Endothelial cell of umbilical vein (primary cell): ENCODE data around the gene OR3A2. TPM values are rescaled to one million over a fixed set of nuclear protein-coding genes. Genes with fewer than 3 reads are reported as not detected.

Experiments used
- BruUV-seq: library from RNA; stranded (reverse); fragments of 400-500 nt; replicated peaks from 2 replicates; lab custom pipeline; 2021; lab: Mats Ljungman, UMichigan
- CTCF ChIA-PET: fragments of 300-600, 350-600 bp; sonication (Branson Sonifier 250); formaldehyde crosslinking; loops from one replicate; lab custom pipeline; 2021; ENCODE audit warnings: antibody characterized with exemption, inconsistent platforms; lab: Charles Lee
- POLR2A ChIA-PET: fragments of 300-600, 350-600 bp; sonication (Branson Sonifier 250); formaldehyde crosslinking; loops from one replicate; lab custom pipeline; 2021; ENCODE audit warnings: antibody characterized with exemption, inconsistent platforms; lab: Charles Lee
- DNase-seq: peaks from one replicate; pipeline ENCODE4 v3.0.0-alpha.2; 2011; ENCODE audit warnings: low read depth, low spot score
- FAIRE-seq: peaks from 2 replicates; lab custom pipeline; 2011; peaks lifted over from hg19 to GRCh38; lab: Jason Lieb, UNC
- H2AFZ ChIP-seq: 2 replicates; pipeline ENCODE4 v1.6.0; 2012; ENCODE audit warnings: low read depth, low read length, control low read depth, inconsistent platforms
- H3K27ac ChIP-seq: 2 replicates; pipeline ENCODE4 v1.5.1; 2011; ENCODE audit warnings: low read depth, mild to moderate bottlenecking, control low read depth, low read length, moderate library complexity; ENCODE audit not compliant: insufficient read depth
- H3K27me3 ChIP-seq, 2 experiments: 2 replicates each; pipeline versions ENCODE4 v1.6.0 to v1.6.1; 2011; ENCODE audit warnings: low read length in 2 of 2, mixed read lengths in 1 of 2; ENCODE audit not compliant: control insufficient read depth in 2 of 2, insufficient read depth in 2 of 2
- H3K36me3 ChIP-seq, 2 experiments: 2 replicates in 1 of 2; 3 replicates in 1 of 2; pipeline ENCODE4 v1.5.1; 2011; ENCODE audit warnings: low read length in 2 of 2, mild to moderate bottlenecking in 1 of 2, moderate library complexity in 1 of 2; ENCODE audit not compliant: control insufficient read depth in 2 of 2, insufficient read depth in 2 of 2; ENCODE audit errors: extremely low read depth in 1 of 2
- H3K4me1 ChIP-seq: 3 replicates; pipeline ENCODE4 v1.5.1; 2011; ENCODE audit warnings: mild to moderate bottlenecking, low read length; ENCODE audit not compliant: control insufficient read depth, insufficient read depth; ENCODE audit errors: extremely low read depth
- H3K4me2 ChIP-seq: 2 replicates; pipeline ENCODE4 v1.6.1; 2011; ENCODE audit warnings: low read length, control low read depth, mixed read lengths; ENCODE audit not compliant: insufficient read depth
- H3K4me3 ChIP-seq, 3 experiments: fragments of 200-600 bp in 1 of 3; sonication (generic), shearing (Covaris generic) in 1 of 3; replicated peaks in 1 of 3; 2 replicates each; pipeline ENCODE4 v1.5.1; 2011 to 2016; ENCODE audit warnings: control low read depth in 3 of 3, low read length in 3 of 3, mild to moderate bottlenecking in 2 of 3, inconsistent platforms in 1 of 3, low read depth in 1 of 3, moderate library complexity in 1 of 3; ENCODE audit not compliant: insufficient read depth in 1 of 3
- H3K79me2 ChIP-seq: 2 replicates; pipeline ENCODE4 v1.6.0; 2012; ENCODE audit warnings: low read length, inconsistent platforms; ENCODE audit not compliant: control insufficient read depth, insufficient read depth
- H3K9ac ChIP-seq: replicated peaks from 2 replicates; pipeline ENCODE3; 2011; ENCODE audit warnings: low read length, control low read depth; ENCODE audit not compliant: insufficient read depth; ENCODE audit errors: extremely low read depth
- H3K9me1 ChIP-seq: replicated peaks from 3 replicates; pipeline ENCODE4 v1.6.0; 2011; ENCODE audit warnings: mild to moderate bottlenecking, low read length; ENCODE audit not compliant: control insufficient read depth, insufficient read depth; ENCODE audit errors: extremely low read depth
- H3K9me3 ChIP-seq: replicated peaks from 2 replicates; pipeline ENCODE4 v1.5.1; 2012; ENCODE audit warnings: low read length, inconsistent platforms; ENCODE audit not compliant: control insufficient read depth, insufficient read depth
- H4K20me1 ChIP-seq: replicated peaks from 2 replicates; pipeline ENCODE3; 2011; ENCODE audit warnings: mild to moderate bottlenecking, low read length; ENCODE audit not compliant: control insufficient read depth, insufficient read depth; ENCODE audit errors: extremely low read depth
- CTCF ChIP-seq, 2 donors: IDR thresholded peaks; 1 replicate in 1 of 2; 2 replicates in 1 of 2; pipeline ENCODE4 v1.5.1; 2011; ENCODE audit warnings: low read length in 2 of 2, mild to moderate bottlenecking in 2 of 2, moderate library complexity in 2 of 2, control low read depth in 1 of 2, inconsistent platforms in 1 of 2, low read depth in 1 of 2; ENCODE audit not compliant: insufficient read depth in 1 of 2; ENCODE audit errors: extremely low read depth in 1 of 2
- EZH2 ChIP-seq: IDR thresholded peaks from 2 replicates; pipeline ENCODE4 v1.6.1; 2012; ENCODE audit warnings: borderline replicate concordance, low read depth, mild to moderate bottlenecking, moderate library complexity, low read length, inconsistent platforms; ENCODE audit not compliant: severe bottlenecking
- FOS ChIP-seq: IDR thresholded peaks from 2 replicates; pipeline ENCODE4 v1.6.1; 2011; ENCODE audit warnings: mild to moderate bottlenecking, low read length, moderate library complexity, borderline replicate concordance; ENCODE audit not compliant: insufficient read depth
- GATA2 ChIP-seq: IDR thresholded peaks from 2 replicates; pipeline ENCODE4 v1.7.0; 2011; ENCODE audit warnings: low read depth, mild to moderate bottlenecking, moderate library complexity, mixed read lengths, low read length; ENCODE audit not compliant: insufficient read length, insufficient read depth
- JUN ChIP-seq: IDR thresholded peaks from 2 replicates; pipeline ENCODE4 v1.6.1; 2011; ENCODE audit warnings: borderline replicate concordance, low read depth; ENCODE audit not compliant: insufficient read length, insufficient read depth
- MAX ChIP-seq: IDR thresholded peaks from 2 replicates; pipeline ENCODE4 v1.6.1; 2011; ENCODE audit not compliant: insufficient read depth, insufficient read length
- MYC ChIP-seq: IDR thresholded peaks from one replicate; pipeline ENCODE4 v1.6.1; 2011; ENCODE audit warnings: mild to moderate bottlenecking, low read depth, low read length
- POLR2A ChIP-seq: IDR thresholded peaks from 2 replicates; pipeline ENCODE4 v1.6.1; 2012; ENCODE audit warnings: low read depth, mild to moderate bottlenecking, control low read depth, low read length
- POLR2AphosphoS5 ChIP-seq: IDR thresholded peaks from 2 replicates; pipeline ENCODE4 v1.6.1; 2012; ENCODE audit warnings: low read depth, mild to moderate bottlenecking, control low read depth, low read length, moderate library complexity; ENCODE audit not compliant: insufficient read depth
- dilution Hi-C: fragments of 300-500 bp; cut with MboI; formaldehyde crosslinking; loops from one replicate; pipeline ENCODE4 v1.15.0; 2019; ENCODE audit warnings: low sequenced_read_pairs; ENCODE audit not compliant: extremely low pct_ligation_motif_present
- intact Hi-C: fragments of 100-400 bp; cut with micrococcal nuclease; formaldehyde crosslinking; loops from one replicate; pipeline ENCODE4 v1.10.0; 2022
- polyA plus RNA-seq, 4 experiments: library from polyadenylated mRNA; depleted of rRNA in 3 of 4; stranded (reverse) in 3 of 4; unstranded in 1 of 4; fragments of >200 nt; gene quantifications; 2 replicates each; pipeline versions ENCODE4 v1.2.1 to v1.2.3, GENCODE V29; 2011 to 2012; ENCODE audit warnings: missing spikeins in 1 of 4
- total RNA-seq: library from RNA; stranded (reverse); gene quantifications from 2 replicates; pipeline ENCODE4 v1.2.3, GENCODE V29; 2021

The OR3A2 gene
- total and polyA plus RNA-seq, 2 donors (not counting 3 experiments of a cell fraction or from before 2014, with no cell fraction given) = 0.10 TPM; not detected in 1

- intact Hi-C loops (no loop called here), dilution Hi-C loops (no loop called here)
- DNase-seq = no peak
- Histone ChIP-seq H3K27me3 (no peaks in the 10 kb centered on the region), H3K9me3 (peaks cover 2% of the 10 kb centered on the region), H2AFZ (no peak overlapping the region), H3K27ac (no peak overlapping the region), H3K4me1 (no peaks in the 10 kb centered on the region), H3K9me1 (no peaks in the 10 kb centered on the region), H4K20me1 (no peaks in the 10 kb centered on the region), H3K4me2 (no peak overlapping the region), H3K4me3 (no peak overlapping the region), H3K9ac (no peak overlapping the region), H3K36me3 (no peaks in the 10 kb centered on the region), H3K79me2 (no peaks in the 10 kb centered on the region)
- no peak for TF ChIP-seq FOS
- TF ChIP-seq MYC = no peak
- TF ChIP-seq CTCF (IDR thresholded peaks at IDR 0.05; ENCODE audit: extremely low read depth in 1 of 2, insufficient read depth in 1 of 2, low read depth in 1 of 2, low read length in 2 of 2) = no peak
- no peak for TF ChIP-seq POLR2AphosphoS5
- no peak for TF ChIP-seq JUN
- no peak for TF ChIP-seq POLR2A
- no peak for TF ChIP-seq MAX
- TF ChIP-seq EZH2 = no peak
- TF ChIP-seq GATA2 = no peak
- BruUV-seq = no TSS peak
- FAIRE-seq = no peak
- ChIA-PET POLR2A (no interaction called here), CTCF (no interaction called here)
Measured at GRCh38 chr17:3418222-3418621, 32.1 kb upstream of the OR3A2 start.
